Uterus (tissue), 4 donors: ENCODE results near the gene ANO7. TPM values are rescaled to one million over a fixed set of nuclear protein-coding genes. Genes with fewer than 3 reads are reported as not detected.

Experiments
- DNase-seq, 2 donors: peaks; one replicate each; pipeline ENCODE4 v3.0.0-alpha.2; 2019 to 2020
- H3K27ac ChIP-seq, 2 donors: fragments of 200-600 bp; sonication (generic); 1 replicate in 1 of 2; 2 replicates in 1 of 2; pipeline ENCODE4 v1.5.1; 2016 to 2018
- H3K27me3 ChIP-seq, 2 donors: fragments of 200-600 bp; sonication (generic); one replicate each; pipeline ENCODE4 v1.5.1; 2018 to 2019; ENCODE audit warnings: control low read depth in 1 of 2
- H3K36me3 ChIP-seq, 2 donors: fragments of 200-600 bp; sonication (generic); one replicate each; pipeline ENCODE4 v1.5.1; 2019; ENCODE audit warnings: control low read depth in 1 of 2
- H3K4me1 ChIP-seq, 2 donors: fragments of 200-600 bp; sonication (generic); one replicate each; pipeline ENCODE4 v1.5.1; 2018 to 2019; ENCODE audit warnings: control low read depth in 1 of 2
- H3K4me3 ChIP-seq, 2 donors: fragments of 200-600 bp; sonication (generic); 1 replicate in 1 of 2; 2 replicates in 1 of 2; pipeline ENCODE4 v1.5.1; 2018 to 2019; ENCODE audit warnings: mild to moderate bottlenecking in 1 of 2
- H3K9me3 ChIP-seq, 2 donors: fragments of 200-600 bp; sonication (generic); one replicate each; pipeline ENCODE4 v1.5.1; 2019; ENCODE audit warnings: control low read depth in 1 of 2
- POLR2A ChIP-seq, 2 donors: fragments of 450-650 bp; IDR thresholded peaks; one replicate each; pipeline ENCODE4 v1.6.1; 2016; ENCODE audit warnings: antibody characterized with exemption in 2 of 2, mild to moderate bottlenecking in 1 of 2, moderate library complexity in 1 of 2
- intact Hi-C: fragments of 100-400 bp; cut with DNase I; formaldehyde crosslinking; loops from one replicate; pipeline ENCODE4 v1.15.1; 2023; ENCODE audit warnings: low total_unique reads
- total RNA-seq, 4 donors: library from RNA; depleted of rRNA in 3 of 4; stranded (reverse); fragments of >200 nt in 3 of 4; gene quantifications; one replicate each; pipeline versions ENCODE4 v1.1.0 to v1.2.4, GENCODE V29; 2014 to 2023
- TF ChIP-seq, protein P1 (sequence below), 4 experiments: fragments of 200-600 bp in 2 of 4; fragments of 450-650 bp in 2 of 4; sonication (generic) in 2 of 4; IDR thresholded peaks; one replicate each; pipeline ENCODE4 v1.5.1; 2016 to 2019; ENCODE audit warnings: antibody characterized with exemption in 4 of 4, mild to moderate bottlenecking in 2 of 4, moderate library complexity in 1 of 4
- donor health status: DM: yes; HTN: yes; CAD: no.

The ANO7 gene
- total RNA-seq, 4 donors from 2014 or later: under 0.01 to 3.8 (median 0.21) TPM; not detected in 1

DNA sequence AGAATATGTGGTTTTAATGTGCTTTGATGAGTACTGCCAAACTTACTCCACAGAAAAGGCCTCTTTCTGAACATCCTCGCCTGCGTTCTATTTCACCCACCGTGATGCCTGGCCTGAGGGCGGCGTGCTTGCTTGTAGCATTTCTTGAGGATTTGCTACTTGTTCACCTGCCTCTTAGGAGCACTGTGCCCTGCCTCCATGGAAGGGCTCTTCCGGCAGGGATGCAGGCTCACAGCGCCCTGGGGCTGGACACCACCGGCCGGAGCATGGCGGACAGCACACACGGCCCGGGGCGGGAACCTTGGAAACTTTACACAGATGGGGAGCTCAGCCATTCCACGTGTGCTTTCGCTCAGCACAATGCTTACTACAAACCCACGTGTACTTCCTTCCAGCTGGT lies 37.1 kb downstream of the ANO7 start:
- Histone ChIP-seq H3K27me3 (no peaks in the 10 kb centered on the region), H3K27ac (no peak overlapping the region), H3K4me1 (peaks cover 0 to 11% of the 10 kb centered on the region in 2 donors), H3K4me3 (no peak overlapping the region), H3K9me3 (no peaks in the 10 kb centered on the region), H3K36me3 (no peaks in the 10 kb centered on the region)
- intact Hi-C loops: no loop called here
- TF ChIP-seq, protein P1, sequence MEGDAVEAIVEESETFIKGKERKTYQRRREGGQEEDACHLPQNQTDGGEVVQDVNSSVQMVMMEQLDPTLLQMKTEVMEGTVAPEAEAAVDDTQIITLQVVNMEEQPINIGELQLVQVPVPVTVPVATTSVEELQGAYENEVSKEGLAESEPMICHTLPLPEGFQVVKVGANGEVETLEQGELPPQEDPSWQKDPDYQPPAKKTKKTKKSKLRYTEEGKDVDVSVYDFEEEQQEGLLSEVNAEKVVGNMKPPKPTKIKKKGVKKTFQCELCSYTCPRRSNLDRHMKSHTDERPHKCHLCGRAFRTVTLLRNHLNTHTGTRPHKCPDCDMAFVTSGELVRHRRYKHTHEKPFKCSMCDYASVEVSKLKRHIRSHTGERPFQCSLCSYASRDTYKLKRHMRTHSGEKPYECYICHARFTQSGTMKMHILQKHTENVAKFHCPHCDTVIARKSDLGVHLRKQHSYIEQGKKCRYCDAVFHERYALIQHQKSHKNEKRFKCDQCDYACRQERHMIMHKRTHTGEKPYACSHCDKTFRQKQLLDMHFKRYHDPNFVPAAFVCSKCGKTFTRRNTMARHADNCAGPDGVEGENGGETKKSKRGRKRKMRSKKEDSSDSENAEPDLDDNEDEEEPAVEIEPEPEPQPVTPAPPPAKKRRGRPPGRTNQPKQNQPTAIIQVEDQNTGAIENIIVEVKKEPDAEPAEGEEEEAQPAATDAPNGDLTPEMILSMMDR (IDR thresholded peaks at IDR 0.05): no peak
- no peak for TF ChIP-seq POLR2A (IDR thresholded peaks at IDR 0.05)
- DNase-seq: no peak

DNA sequence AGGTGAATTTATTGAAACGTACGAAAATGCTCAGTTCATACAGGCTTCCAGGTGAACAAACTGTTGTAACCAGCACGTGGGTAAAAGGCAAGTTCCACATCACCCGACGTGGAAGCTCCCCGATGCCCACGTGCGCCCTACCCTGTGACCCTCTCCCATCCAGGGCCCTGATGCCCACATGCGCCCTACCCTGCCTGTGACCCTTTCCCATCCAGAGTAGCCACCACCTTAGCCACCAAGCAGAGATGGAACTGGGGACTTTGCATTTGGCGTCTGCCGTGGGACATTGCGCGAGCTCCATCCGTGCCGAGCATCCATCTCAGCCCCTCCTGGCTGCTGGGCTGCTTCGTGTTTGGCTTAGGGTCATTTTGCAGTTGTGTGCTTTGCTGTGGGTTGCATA lies 37.5 kb downstream of the ANO7 start:
- Histone ChIP-seq H3K36me3 (no peaks in the 10 kb centered on the region), H3K9me3 (no peaks in the 10 kb centered on the region), H3K27ac (no peak overlapping the region), H3K27me3 (no peaks in the 10 kb centered on the region), H3K4me3 (no peak overlapping the region), H3K4me1 (peaks cover 0 to 11% of the 10 kb centered on the region in 2 donors)
- DNase-seq: no peak
- TF ChIP-seq, protein P1 (IDR thresholded peaks at IDR 0.05): no peak
- no peak for TF ChIP-seq POLR2A (IDR thresholded peaks at IDR 0.05)
- intact Hi-C loops: no loop called here

DNA sequence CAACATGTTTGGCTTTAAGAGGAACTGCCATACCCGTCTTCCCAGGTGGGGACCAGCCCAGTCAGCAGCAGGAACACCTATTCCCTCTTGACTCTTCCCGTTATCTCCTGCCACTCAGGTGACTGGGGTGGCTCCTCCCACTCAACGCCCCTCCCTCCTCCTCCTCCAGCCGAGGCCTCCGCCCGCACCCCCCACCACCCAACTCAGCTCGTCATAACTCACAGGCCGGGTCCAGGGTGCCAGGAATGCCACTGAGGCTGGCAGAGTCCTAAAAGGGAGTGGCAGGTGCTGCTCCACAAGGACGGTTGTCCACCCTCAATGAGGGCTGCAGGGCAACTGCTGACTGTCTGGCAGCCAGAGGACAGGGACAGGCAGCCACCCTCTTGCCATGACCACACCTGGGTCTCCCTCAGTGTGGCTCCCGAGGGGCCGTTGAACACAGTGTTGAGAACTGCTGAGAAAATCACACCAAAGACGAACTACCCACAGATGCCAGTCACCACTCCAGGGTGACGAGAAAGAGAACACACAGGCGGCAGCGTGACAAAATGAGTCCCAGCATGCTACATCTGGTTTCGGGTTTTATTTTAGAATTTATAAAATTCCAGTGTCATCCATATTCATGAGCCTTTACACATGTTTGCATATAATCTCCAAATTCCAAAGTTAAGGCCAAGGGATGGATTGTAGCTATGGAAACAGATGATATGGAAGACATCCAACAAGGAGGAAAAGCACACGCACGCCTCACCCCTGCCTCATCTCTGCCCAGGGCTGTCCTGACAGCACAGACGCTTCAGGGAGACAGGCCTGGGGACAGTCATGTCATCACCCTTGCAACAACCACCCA lies 38.5 kb downstream of the ANO7 start:
- Histone ChIP-seq H3K27ac (no peak overlapping the region), H3K27me3 (no peaks in the 10 kb centered on the region), H3K9me3 (no peaks in the 10 kb centered on the region), H3K4me1 (peaks cover 0 to 11% of the 10 kb centered on the region in 2 donors), H3K36me3 (no peaks in the 10 kb centered on the region), H3K4me3 (no peak overlapping the region)
- TF ChIP-seq, protein P1 (IDR thresholded peaks at IDR 0.05): no peak
- intact Hi-C loops: no loop called here
- no peak for DNase-seq

DNA sequence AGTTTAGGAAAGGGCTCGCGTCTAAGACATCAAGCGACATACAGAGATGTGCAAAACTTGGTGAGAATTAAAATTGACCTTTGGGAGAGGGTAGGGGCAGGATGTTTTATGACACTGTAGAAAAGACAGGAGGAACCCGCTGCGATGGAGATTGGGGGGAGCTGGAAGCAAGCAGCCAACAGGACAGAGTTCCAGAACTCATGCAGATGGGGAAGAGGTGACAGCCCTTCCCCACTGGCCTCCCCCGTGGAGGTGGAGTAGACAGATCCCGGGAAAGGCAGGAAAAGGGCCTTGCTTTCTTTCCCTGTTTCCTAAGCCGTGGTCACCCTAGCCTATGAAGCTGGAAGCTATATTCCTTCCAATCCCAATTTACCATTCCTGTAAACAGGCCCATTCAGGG lies 39.1 kb downstream of the ANO7 start:
- no peaks in the 10 kb centered on the region for H3K36me3 ChIP-seq
- no peaks in the 10 kb centered on the region for H3K9me3 ChIP-seq
- no peaks in the 10 kb centered on the region for H3K27me3 ChIP-seq
- H3K27ac ChIP-seq: no peak overlapping the region
- H3K4me3 ChIP-seq: no peak overlapping the region
- H3K4me1 ChIP-seq: peaks cover 0 to 11% of the 10 kb centered on the region in 2 donors
- intact Hi-C loops: no loop called here
- DNase-seq: no peak
- no peak for TF ChIP-seq POLR2A (IDR thresholded peaks at IDR 0.05)
- TF ChIP-seq, protein P1 (IDR thresholded peaks at IDR 0.05): no peak

DNA sequence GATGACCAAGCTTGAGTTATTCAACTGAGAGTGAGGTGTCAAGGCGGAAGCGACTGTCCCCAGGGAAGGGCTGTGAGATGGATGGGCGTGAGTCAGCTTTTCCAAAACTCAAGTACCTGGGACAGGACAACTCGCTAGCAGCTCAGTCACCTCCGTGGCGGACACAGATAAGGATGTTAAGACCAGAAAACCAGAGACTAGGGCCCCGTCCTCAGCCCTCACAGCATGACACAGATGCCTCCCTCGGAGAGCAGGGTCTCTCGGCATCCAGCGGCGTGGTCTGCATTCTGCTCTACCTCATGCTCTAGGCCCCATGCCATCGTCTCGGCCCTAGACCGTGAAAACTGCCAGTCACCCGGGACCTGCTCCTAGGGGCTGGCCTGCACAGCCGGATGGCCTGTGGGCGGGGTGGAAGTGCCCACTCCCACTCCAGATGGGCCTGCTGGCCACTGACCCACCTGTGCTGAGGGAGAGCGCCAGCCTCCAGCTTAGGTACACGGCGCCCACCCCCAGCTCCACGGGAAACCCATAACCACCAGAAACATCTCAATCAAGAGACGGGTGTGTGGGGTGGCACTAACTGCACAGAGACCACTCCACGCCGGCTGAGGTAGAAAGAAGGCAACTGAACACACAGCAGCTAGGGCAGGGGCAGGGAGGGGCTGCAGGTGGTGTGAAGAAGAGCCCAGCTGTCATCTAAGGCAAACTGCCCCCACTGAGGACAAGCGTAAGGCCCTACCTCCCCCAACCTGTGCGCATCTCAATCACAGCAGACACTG lies 39.8 kb downstream of the ANO7 start:
- H3K36me3 ChIP-seq: no peaks in the 10 kb centered on the region
- peaks cover 0 to 11% of the 10 kb centered on the region in 2 donors for H3K4me1 ChIP-seq
- no peaks in the 10 kb centered on the region for H3K9me3 ChIP-seq
- H3K27ac ChIP-seq: no peak overlapping the region
- intact Hi-C loops: no loop called here
- H3K4me3 ChIP-seq: no peak overlapping the region
- no peak for TF ChIP-seq POLR2A (IDR thresholded peaks at IDR 0.05)
- TF ChIP-seq, protein P1 (IDR thresholded peaks at IDR 0.05): no peak
- H3K27me3 ChIP-seq: no peaks in the 10 kb centered on the region
- no peak for DNase-seq
